NT2/D1 (cell line): ENCODE results near the gene GNG7.

Experiments
- DNase-seq: peaks from one replicate; pipeline ENCODE4 v3.0.0-alpha.2; 2011; ENCODE audit warnings: low read depth, low spot score
- H3K27me3 ChIP-seq: 2 replicates; pipeline ENCODE4 v1.6.0; 2011; ENCODE audit warnings: mild to moderate bottlenecking; ENCODE audit not compliant: insufficient read length, insufficient read depth
- H3K36me3 ChIP-seq: 2 replicates; pipeline ENCODE4 v1.6.1; 2011; ENCODE audit warnings: mild to moderate bottlenecking, low read length, mixed read lengths; ENCODE audit not compliant: insufficient read depth, insufficient read length
- H3K4me1 ChIP-seq: 2 replicates; pipeline ENCODE4 v1.5.1; 2011; ENCODE audit not compliant: insufficient read depth, insufficient read length
- H3K4me3 ChIP-seq: 2 replicates; pipeline ENCODE4 v1.5.1; 2011; ENCODE audit warnings: low read depth; ENCODE audit not compliant: insufficient read length
- H3K9ac ChIP-seq: 2 replicates; pipeline ENCODE4 v1.6.0; 2011; ENCODE audit warnings: low read depth; ENCODE audit not compliant: insufficient read length
- H3K9me3 ChIP-seq: 2 replicates; pipeline ENCODE4 v1.5.1; 2011; ENCODE audit warnings: mild to moderate bottlenecking, low read length; ENCODE audit not compliant: insufficient read depth
- SUZ12 ChIP-seq: IDR thresholded peaks from 2 replicates; pipeline ENCODE4 v1.6.1; 2011; ENCODE audit not compliant: insufficient read length, insufficient read depth; ENCODE audit errors: extremely low read depth
- YY1 ChIP-seq: IDR thresholded peaks from 2 replicates; pipeline ENCODE4 v1.6.1; 2011; ENCODE audit not compliant: insufficient read length, insufficient read depth
- ZNF274 ChIP-seq: IDR thresholded peaks from 2 replicates; pipeline ENCODE4 v1.6.1; 2011; ENCODE audit warnings: mild to moderate bottlenecking, low read depth, low read length

The GNG7 gene

DNA sequence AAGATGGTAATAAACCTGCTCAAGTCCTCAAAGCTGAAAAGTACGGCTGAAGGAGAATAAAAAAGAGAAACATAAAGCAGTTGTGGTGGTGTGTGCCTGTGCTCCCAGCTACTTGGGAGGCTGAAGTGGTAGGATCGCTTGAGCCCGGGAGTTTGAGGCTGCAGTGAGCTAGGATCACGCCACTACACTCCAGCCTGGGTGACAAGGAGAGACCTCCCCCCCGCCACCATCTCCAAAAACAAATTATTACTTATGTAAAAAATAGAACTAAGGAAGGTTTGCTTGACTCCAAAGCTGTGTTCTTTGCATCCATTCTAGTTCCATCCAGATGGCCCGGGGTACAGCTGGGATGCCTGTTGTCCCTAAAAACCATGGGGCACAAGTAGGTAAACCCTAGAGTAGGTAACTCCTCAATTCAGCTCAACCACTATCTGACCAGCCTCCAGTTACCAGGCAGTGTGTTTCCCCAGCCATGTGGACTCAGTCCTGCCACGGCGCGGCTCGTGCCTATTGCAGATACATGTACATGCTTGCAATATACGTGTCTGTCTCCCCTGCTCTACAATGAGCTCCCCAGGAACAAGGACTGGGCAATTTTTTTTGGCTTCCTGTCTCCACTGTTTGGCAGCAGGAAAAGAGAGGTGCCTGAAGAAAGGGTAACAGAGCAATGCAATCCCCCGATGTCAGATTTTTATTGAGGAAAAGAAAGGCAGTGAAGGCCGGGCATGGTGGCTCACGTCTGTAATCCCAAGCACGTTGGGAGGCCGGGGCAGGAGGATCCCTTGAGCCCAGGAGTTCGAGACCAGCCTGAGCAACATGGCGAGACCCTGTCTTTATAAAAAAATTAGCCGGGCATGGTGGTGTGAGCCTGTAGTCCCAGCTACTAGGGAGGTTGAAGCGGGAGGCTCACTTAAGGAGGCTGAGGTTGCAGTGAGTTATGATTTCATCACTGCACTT, 101.3 kb downstream of the GNG7 start:
- no peak overlapping the region for H3K4me3 ChIP-seq

DNA sequence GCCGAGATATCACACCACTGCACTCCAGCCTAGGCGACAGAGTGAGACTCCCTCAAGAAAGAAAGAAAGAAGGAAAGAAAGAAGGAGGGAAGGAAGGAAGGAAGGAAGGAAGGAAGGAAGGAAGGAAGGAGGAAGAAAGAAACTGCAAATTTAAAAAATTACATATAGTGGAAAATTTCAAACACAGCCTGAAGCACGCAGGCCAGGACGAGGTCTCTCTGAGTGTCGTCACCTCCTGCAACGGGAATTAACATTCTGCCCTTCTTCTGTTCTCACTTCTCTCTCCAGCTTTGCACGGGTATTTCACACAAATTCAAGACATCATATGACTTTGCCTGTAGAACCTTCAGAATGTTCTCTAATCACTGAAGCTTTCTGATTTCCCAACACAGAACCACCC, 108.2 kb downstream of the GNG7 start:
- Histone ChIP-seq H3K4me1 (no peaks in the 10 kb centered on the region), H3K27me3 (no peaks in the 10 kb centered on the region), H3K9ac (no peak overlapping the region), H3K9me3 (peaks cover 4% of the 10 kb centered on the region; the same call in 1 of the 2 replicates), H3K4me3 (no peak overlapping the region), H3K36me3 (no peaks in the 10 kb centered on the region)
- no peak for TF ChIP-seq SUZ12
- no peak for TF ChIP-seq ZNF274
- no peak for TF ChIP-seq YY1
- DNase-seq: no peak

More for the DNA sequence above, 101.3 kb downstream of the GNG7 start:
- no peak for TF ChIP-seq SUZ12
- no peak for TF ChIP-seq ZNF274
- TF ChIP-seq YY1: no peak
- Histone ChIP-seq H3K9ac (no peak overlapping the region), H3K9me3 (peaks cover 6% of the 10 kb centered on the region; the same call in 1 of the 2 replicates), H3K36me3 (peaks cover 5% of the 10 kb centered on the region), H3K27me3 (no peaks in the 10 kb centered on the region), H3K4me1 (no peaks in the 10 kb centered on the region)
- DNase-seq: no peak

DNA sequence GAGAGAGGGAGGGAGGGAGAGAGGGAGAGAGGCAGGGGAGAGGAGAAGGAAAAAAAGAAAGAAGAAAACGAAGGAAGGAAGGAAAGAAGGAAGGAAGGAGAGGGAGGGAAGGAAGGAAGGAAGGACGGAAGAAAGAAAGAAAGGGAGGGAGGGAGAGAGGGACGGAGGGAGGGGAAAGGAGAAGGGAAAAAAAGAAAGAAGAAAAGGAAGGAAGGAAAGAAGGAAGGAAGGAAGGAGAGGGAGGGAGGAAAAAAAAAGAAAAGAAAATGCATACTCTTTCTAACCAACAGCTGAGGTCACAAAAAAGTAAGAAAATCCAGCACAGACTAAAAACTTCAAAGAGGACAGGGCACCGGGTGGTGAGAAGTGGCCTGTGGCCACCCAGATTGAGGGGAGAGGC, 109.7 kb downstream of the GNG7 start:
- Histone ChIP-seq H3K27me3 (no peaks in the 10 kb centered on the region), H3K36me3 (no peaks in the 10 kb centered on the region), H3K4me3 (no peak overlapping the region), H3K9me3 (peaks cover 4% of the 10 kb centered on the region; the same call in 1 of the 2 replicates), H3K9ac (no peak overlapping the region), H3K4me1 (no peaks in the 10 kb centered on the region)
- TF ChIP-seq YY1: no peak
- TF ChIP-seq ZNF274: no peak
- no peak for TF ChIP-seq SUZ12
- DNase-seq: no peak

DNA sequence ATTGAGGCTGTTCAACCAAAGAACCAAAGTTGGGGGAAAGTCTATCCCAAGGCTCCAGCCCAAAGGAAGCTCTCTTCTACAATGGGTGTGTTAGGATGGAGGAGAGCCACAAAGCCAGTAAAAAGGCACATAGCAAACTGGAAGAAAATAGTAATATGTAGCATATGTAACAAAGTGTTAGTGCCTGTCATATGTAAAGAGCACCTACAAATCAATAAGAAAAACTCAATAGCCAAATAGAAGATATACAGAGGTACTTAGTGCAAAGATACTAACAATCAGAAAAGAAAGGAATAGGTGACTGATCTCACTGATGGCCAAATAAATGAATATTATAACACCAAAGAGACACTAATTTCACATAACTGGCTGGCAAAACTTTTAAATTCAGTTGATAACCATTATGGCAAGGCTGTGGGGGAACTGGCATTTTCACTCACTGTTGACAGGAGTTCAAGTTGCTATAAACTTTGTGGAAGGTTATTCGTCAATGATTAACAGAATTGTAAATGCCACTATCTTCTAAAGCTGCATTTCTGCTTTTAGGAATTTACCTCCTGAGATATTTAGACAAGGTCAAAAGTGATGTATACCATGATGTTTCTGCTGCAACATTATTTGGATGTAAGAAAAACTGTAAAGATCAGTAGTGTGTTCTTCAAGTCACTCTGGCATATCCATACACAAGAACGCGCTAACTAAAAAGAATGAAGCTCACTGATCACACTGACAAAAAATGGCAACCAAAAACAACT, 110.8 kb downstream of the GNG7 start:
- TF ChIP-seq YY1 (no peak), ZNF274 (no peak), SUZ12 (no peak)
- Histone ChIP-seq H3K27me3 (no peaks in the 10 kb centered on the region), H3K9me3 (peaks cover 4% of the 10 kb centered on the region; the same call in 1 of the 2 replicates), H3K9ac (no peak overlapping the region), H3K4me1 (peaks cover 6% of the 10 kb centered on the region), H3K36me3 (no peaks in the 10 kb centered on the region), H3K4me3 (no peak overlapping the region)
- no peak for DNase-seq

DNA sequence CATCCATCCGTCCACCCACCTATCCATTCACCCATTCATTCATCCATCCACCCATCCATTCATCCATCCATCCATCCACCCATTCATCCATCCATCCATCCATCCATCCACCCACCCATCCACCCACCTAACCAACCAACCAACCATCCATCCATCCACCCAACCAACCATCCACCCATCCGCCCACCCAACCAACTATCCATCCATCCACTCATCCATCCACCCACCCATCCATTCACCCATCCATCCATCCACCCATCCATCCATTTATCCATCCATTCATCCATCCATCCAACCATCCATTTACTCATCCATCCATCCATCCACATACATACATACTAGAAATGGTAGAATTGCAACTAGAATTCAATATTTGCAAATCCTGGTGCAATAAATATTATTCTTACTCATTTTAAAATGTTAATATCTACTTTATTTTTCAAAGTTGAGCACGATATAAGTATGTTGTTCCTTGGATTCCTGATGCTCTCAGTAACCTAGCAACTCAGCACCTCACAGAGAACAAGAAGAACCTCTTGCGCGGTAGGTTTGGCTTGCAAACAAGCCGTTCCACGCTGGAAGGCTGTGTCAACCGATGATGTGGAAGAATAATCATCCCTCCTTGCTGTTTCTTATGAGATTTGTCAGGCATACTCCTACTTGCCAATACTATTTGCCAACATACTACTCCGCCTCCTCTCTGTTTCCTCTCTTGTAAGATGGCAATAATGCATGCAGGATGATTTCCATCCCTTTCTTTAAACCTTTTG, 111.7 kb downstream of the GNG7 start:
- peaks cover 6% of the 10 kb centered on the region for H3K4me1 ChIP-seq

DNA sequence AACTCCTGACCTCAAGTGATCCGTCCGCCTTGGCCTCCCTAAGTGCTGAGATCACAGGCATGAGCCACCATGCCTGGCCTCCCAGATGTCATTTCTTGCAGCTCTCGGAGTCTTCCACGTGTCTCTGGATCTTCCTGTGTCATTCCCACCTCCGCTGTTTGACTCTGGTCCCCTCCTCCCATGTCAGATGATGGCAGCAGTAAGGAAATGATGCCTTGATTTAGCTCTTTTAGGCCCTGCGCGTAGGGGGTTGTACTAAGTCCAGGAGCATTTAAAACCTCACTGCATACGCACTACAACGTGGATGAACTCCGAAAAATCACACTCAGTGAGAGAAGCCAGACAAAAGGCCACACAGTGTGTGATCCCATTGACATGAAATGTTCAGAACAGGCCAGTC, 113.1 kb downstream of the GNG7 start:
- DNase-seq: no peak

More for the DNA sequence above, 111.7 kb downstream of the GNG7 start:
- TF ChIP-seq SUZ12 (no peak), YY1 (no peak), ZNF274 (no peak)
- Histone ChIP-seq H3K4me3 (no peak overlapping the region), H3K27me3 (no peaks in the 10 kb centered on the region), H3K9ac (no peak overlapping the region), H3K36me3 (no peaks in the 10 kb centered on the region), H3K9me3 (peaks cover 4% of the 10 kb centered on the region; the same call in 1 of the 2 replicates)
- DNase-seq: no peak

More for the DNA sequence above, 113.1 kb downstream of the GNG7 start:
- no peak overlapping the region for H3K4me3 ChIP-seq
- no peaks in the 10 kb centered on the region for H3K27me3 ChIP-seq
- H3K9ac ChIP-seq: no peak overlapping the region
- no peaks in the 10 kb centered on the region for H3K36me3 ChIP-seq
- peaks cover 4% of the 10 kb centered on the region; the same call in 1 of the 2 replicates for H3K9me3 ChIP-seq
- TF ChIP-seq SUZ12 (no peak), YY1 (no peak), ZNF274 (no peak)
- H3K4me1 ChIP-seq: peaks cover 6% of the 10 kb centered on the region
